Measurements from ENCODE around the gene FRMD1.

FRMD1 gene

DNA sequence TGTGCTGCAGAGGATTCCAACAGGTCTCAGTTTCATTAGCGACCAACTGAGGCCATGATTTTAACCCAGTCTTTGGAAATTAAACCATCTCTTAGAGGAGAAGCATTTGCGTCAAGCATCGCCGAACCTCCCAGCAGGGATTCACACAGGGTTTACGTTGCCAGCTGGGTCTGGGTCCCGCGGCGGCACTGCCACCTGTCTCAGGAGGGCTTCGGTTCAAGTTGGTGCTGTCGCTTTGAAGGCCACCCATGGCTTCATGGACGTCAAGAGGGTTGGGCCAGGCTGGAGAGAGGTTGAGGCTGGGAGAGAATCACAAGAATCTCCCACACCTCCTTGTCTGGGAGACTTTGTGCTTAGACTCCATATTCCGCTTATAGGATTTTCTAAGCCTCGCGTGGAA lies 43.0 kb upstream of the FRMD1 start:
- no peak overlapping the region for H3K4me3 ChIP-seq (ENCODE audit: low read length)
- WGBS (ENCODE audit: insufficient coverage, insufficient read length), result no CpG with 5 or more reads among the region's 14 CpGs
- no peaks in the 10 kb centered on the region for H3K9me3 ChIP-seq (ENCODE audit: control insufficient read depth, insufficient read depth, low read length)
- no peak for DNase-seq (ENCODE audit: low read depth, low spot score)
- no peak overlapping the region for H3K27ac ChIP-seq (ENCODE audit: low read length)
- no peaks in the 10 kb centered on the region; the same call in 1 of the 2 replicates for H3K4me1 ChIP-seq (ENCODE audit: control insufficient read depth, insufficient read depth, low read length)
- no peaks in the 10 kb centered on the region; the same call in 1 of the 2 replicates for H3K36me3 ChIP-seq (ENCODE audit: control insufficient read depth, insufficient read depth, low read length)
- no peaks in the 10 kb centered on the region for H3K27me3 ChIP-seq (ENCODE audit: control insufficient read depth, insufficient read depth, low read length)

DNA sequence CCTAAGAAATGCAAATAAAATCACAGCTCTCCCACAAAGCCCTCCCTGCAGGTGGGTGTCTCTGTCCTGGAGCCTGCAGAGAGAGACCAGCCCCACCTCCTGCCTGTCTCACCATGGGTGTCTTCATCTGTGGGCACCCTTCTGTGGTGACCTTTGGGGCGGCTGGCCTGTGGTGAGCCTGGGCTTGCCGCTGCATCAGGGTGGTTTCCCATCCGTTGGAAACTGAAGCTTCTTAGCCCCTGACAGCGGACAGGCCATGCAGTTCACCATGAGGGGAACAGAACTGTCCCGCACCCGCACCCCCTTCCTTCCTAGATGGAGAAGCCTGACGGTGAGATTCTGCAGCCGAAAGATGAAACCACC lies 42.3 kb upstream of the FRMD1 start:
- DNase-seq (ENCODE audit: low read depth, low spot score), result no peak
- H3K27ac ChIP-seq (ENCODE audit: low read length), result no peak overlapping the region

DNA sequence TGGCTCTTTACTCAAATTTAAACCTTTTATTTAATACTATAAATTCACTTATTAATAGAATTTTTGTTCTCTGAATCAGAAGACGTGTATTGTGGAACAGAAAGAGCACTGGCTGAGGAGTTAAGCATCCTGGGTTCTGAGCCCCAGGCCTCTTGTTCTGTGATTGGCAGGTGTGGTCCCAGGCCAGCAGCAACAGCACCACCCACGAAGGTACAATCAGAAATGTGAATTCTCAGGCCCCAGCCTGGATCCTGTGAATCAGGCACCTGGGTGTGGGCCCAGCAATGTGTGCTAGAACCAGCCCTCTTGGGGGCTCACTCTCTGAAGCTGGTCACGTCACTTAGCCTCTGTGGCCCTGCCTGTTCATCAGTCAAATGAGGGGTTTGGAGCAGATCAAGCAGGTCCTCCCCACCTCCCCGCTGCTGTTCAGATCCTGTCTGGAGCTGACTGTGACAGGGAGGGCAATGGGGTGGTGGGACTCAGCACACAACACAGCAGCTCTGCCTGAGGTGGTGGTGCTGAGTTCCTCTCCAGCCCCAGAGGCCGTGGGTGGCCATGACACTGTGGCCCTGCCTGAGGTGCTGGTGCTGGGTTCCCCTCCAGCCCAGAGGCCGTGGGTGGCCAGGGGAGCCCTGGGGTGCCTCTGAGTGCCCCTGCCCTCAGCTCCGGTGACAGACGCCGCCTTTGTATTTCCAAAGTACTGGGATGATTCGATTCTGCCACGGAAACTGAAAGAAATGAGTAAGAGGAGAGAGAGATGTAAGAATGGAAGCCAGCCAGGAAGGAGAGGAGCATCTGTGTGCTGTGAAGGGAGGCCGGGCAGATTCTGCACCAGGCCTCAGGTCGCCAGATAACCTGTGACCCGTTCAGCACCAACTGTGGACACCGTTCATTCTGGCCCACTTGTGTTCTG lies 41.6 kb upstream of the FRMD1 start:
- WGBS (ENCODE audit: insufficient coverage, insufficient read length), result no CpG with 5 or more reads among the region's 15 CpGs
- no peaks in the 10 kb centered on the region for H3K36me3 ChIP-seq (ENCODE audit: control insufficient read depth, insufficient read depth, low read length)
- no peaks in the 10 kb centered on the region for H3K9me3 ChIP-seq (ENCODE audit: control insufficient read depth, insufficient read depth, low read length)
- H3K27ac ChIP-seq (ENCODE audit: low read length), result no peak overlapping the region
- H3K27me3 ChIP-seq (ENCODE audit: control insufficient read depth, insufficient read depth, low read length), result no peaks in the 10 kb centered on the region
- H3K4me3 ChIP-seq (ENCODE audit: low read length), result no peak overlapping the region
- no peaks in the 10 kb centered on the region; the same call in 1 of the 2 replicates for H3K4me1 ChIP-seq (ENCODE audit: control insufficient read depth, insufficient read depth, low read length)
- no peak for DNase-seq (ENCODE audit: low read depth, low spot score)

More for the DNA sequence above, 42.3 kb upstream of the FRMD1 start:
- H3K4me1 ChIP-seq (ENCODE audit: control insufficient read depth, insufficient read depth, low read length), result no peaks in the 10 kb centered on the region; the same call in 1 of the 2 replicates
- no peaks in the 10 kb centered on the region for H3K36me3 ChIP-seq (ENCODE audit: control insufficient read depth, insufficient read depth, low read length)
- no peak overlapping the region for H3K4me3 ChIP-seq (ENCODE audit: low read length)
- no CpG with 5 or more reads among the region's 8 CpGs for WGBS (ENCODE audit: insufficient coverage, insufficient read length)
- H3K27me3 ChIP-seq (ENCODE audit: control insufficient read depth, insufficient read depth, low read length), result no peaks in the 10 kb centered on the region
- no peaks in the 10 kb centered on the region for H3K9me3 ChIP-seq (ENCODE audit: control insufficient read depth, insufficient read depth, low read length)

DNA sequence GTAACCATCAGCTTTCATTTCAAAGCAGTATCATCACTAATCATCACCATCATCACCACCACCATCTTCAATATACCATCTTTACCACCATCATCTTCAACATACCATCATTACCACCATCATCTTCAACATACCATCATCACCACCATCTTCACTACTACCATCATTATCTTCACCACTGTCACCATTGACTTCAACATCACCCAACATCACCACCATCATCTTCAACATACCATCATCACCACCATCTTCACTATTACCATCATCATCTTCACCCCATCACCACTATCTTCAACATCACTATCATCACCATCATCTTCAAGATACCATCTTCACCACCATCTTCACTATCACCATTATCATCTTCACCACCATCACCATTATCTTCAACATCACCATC lies 40.5 kb upstream of the FRMD1 start:
- no peak for DNase-seq (ENCODE audit: low read depth, low spot score)
- Histone ChIP-seq H3K4me3 (ENCODE audit: low read length) (no peak overlapping the region), H3K27me3 (ENCODE audit: control insufficient read depth, insufficient read depth, low read length) (no peaks in the 10 kb centered on the region), H3K36me3 (ENCODE audit: control insufficient read depth, insufficient read depth, low read length) (no peaks in the 10 kb centered on the region), H3K9me3 (ENCODE audit: control insufficient read depth, insufficient read depth, low read length) (no peaks in the 10 kb centered on the region), H3K27ac (ENCODE audit: low read length) (no peak overlapping the region), H3K4me1 (ENCODE audit: control insufficient read depth, insufficient read depth, low read length) (no peaks in the 10 kb centered on the region; the same call in 1 of the 2 replicates)

DNA sequence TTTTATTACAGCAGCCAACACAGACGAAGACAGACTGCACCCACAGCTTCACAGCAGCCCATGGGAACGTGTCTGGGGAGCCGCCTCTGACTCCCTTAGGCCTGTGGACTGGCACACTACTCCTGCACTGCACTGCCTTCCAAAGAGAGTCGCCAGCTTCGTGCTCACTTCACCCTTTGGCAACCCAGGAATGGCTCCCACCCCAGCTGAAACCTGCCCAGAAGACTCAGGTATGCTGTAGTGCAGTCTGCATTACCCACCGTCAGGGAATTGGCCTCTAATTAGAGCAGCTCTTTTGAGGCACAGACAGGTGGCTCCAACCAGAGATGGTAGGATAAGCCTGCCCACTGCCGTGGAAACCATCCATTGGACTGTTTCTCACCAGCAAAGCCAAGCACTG lies 39.9 kb upstream of the FRMD1 start:
- Histone ChIP-seq H3K36me3 (ENCODE audit: control insufficient read depth, insufficient read depth, low read length) (no peaks in the 10 kb centered on the region), H3K27me3 (ENCODE audit: control insufficient read depth, insufficient read depth, low read length) (no peaks in the 10 kb centered on the region), H3K4me1 (ENCODE audit: control insufficient read depth, insufficient read depth, low read length) (no peaks in the 10 kb centered on the region; the same call in 1 of the 2 replicates), H3K9me3 (ENCODE audit: control insufficient read depth, insufficient read depth, low read length) (no peaks in the 10 kb centered on the region), H3K27ac (ENCODE audit: low read length) (no peak overlapping the region), H3K4me3 (ENCODE audit: low read length) (no peak overlapping the region)
- WGBS (ENCODE audit: insufficient coverage, insufficient read length), result no CpG with 5 or more reads among the region's 7 CpGs
- no peak for DNase-seq (ENCODE audit: low read depth, low spot score)

DNA sequence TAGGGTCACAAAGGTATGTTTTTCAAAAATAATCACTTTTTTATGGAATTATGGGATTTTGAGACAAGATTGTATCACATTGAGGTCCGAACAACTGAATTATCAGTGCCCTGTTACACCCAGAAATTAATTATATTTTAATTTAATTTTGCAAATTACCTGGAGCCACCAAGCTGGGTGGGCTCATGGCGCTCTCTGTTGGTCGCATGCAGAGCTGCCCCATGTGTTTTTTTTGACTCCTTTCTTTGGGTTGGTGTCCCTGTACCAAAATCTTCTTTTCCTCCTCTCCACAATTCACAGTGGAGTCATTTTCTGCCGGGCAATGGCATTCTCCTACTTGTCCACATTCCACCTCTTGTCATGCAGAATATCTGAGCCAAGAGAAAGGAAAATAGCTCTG lies 38.9 kb upstream of the FRMD1 start:
- DNase-seq (ENCODE audit: low read depth, low spot score), result no peak
- WGBS (ENCODE audit: insufficient coverage, insufficient read length), result no CpG with 5 or more reads among the region's 4 CpGs
- H3K9me3 ChIP-seq (ENCODE audit: control insufficient read depth, insufficient read depth, low read length), result no peaks in the 10 kb centered on the region

DNA sequence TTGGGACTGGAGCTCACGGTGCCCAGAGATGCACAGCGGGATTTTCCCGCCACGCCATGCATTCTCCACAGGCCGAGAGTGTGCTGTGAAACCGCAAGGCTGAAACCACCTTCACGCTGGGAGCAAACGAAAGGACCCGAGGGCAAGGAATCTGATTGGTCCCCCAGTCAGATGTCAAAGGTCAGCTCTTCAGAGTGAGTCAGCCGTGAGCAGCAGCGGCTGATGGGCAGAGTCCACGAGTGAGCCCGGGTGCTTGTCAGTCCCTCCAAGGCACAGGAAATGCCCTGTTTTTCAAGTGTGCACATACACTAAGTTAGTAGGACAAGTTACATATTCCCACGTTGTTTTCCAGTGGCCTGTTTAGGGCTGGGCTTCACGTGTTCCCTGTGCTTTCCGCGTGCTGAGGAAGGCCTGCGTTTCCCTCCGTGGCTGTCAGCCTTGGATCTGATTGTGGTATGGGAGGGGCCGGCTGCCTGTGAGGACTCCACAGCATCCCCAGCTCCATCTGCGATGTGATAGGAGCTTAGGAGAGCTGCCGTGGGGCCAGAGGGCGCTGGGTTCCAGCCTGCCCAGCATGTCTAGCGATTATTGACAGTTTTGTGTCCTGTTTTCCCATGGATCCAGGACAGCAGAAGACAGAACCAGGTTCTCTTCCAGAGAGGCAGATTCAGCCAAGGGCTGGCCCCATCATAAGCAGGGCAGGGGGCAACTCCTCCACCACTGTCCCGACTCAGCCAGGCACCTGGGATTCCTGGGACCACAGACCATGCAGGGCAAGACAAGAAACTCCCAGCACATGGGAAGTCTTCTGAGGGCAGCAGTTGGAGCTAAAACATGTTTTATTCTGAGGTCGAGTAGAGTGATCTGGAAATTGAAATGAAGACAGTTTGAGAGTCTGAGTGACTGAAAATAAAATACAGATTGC lies 38.2 kb upstream of the FRMD1 start:
- WGBS (ENCODE audit: insufficient coverage, insufficient read length), result no CpG with 5 or more reads among the region's 26 CpGs
- Histone ChIP-seq H3K4me3 (ENCODE audit: low read length) (no peak overlapping the region), H3K36me3 (ENCODE audit: control insufficient read depth, insufficient read depth, low read length) (no peaks in the 10 kb centered on the region), H3K27ac (ENCODE audit: low read length) (no peak overlapping the region), H3K4me1 (ENCODE audit: control insufficient read depth, insufficient read depth, low read length) (no peaks in the 10 kb centered on the region; the same call in 1 of the 2 replicates), H3K9me3 (ENCODE audit: control insufficient read depth, insufficient read depth, low read length) (no peaks in the 10 kb centered on the region), H3K27me3 (ENCODE audit: control insufficient read depth, insufficient read depth, low read length) (no peaks in the 10 kb centered on the region)
- no peak for DNase-seq (ENCODE audit: low read depth, low spot score)

More for the DNA sequence above, 38.9 kb upstream of the FRMD1 start:
- no peaks in the 10 kb centered on the region for H3K27me3 ChIP-seq (ENCODE audit: control insufficient read depth, insufficient read depth, low read length)
- no peak overlapping the region for H3K4me3 ChIP-seq (ENCODE audit: low read length)
- H3K36me3 ChIP-seq (ENCODE audit: control insufficient read depth, insufficient read depth, low read length), result no peaks in the 10 kb centered on the region
- no peaks in the 10 kb centered on the region; the same call in 1 of the 2 replicates for H3K4me1 ChIP-seq (ENCODE audit: control insufficient read depth, insufficient read depth, low read length)
- H3K27ac ChIP-seq (ENCODE audit: low read length), result no peak overlapping the region

DNA sequence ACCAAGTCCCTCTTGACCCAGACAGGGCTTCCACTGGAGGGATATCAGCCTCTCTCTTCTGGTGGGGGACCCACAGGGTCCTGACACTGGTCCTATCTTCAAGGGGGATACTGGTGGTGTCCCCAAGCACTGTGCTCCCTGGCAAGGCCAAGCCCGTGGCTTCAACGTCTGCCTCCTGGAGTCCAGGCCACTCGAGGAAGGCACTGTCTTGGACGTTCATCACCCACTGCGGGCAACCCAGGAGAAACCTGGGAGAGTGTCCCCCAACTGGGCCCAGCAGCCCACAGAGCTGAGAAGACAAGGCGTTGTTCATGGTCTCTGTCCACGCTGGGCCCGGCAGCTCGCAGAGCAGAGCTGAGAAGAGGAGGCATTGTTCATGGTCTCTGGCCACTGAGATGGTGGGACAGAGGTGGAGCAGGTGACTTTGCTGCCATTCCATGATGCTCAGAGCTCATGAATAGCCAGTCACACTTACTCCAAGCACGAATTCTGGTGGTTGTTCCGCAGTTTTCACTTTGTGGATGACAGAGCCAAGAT lies 37.5 kb upstream of the FRMD1 start:
- H3K9me3 ChIP-seq (ENCODE audit: control insufficient read depth, insufficient read depth, low read length), result no peaks in the 10 kb centered on the region
- H3K27me3 ChIP-seq (ENCODE audit: control insufficient read depth, insufficient read depth, low read length), result no peaks in the 10 kb centered on the region
- no peaks in the 10 kb centered on the region for H3K36me3 ChIP-seq (ENCODE audit: control insufficient read depth, insufficient read depth, low read length)
- WGBS (ENCODE audit: insufficient coverage, insufficient read length), result no CpG with 5 or more reads among the region's 11 CpGs
- no peak overlapping the region for H3K27ac ChIP-seq (ENCODE audit: low read length)
- no peak overlapping the region for H3K4me3 ChIP-seq (ENCODE audit: low read length)
- H3K4me1 ChIP-seq (ENCODE audit: control insufficient read depth, insufficient read depth, low read length), result no peaks in the 10 kb centered on the region; the same call in 1 of the 2 replicates
- no peak for DNase-seq (ENCODE audit: low read depth, low spot score)

DNA sequence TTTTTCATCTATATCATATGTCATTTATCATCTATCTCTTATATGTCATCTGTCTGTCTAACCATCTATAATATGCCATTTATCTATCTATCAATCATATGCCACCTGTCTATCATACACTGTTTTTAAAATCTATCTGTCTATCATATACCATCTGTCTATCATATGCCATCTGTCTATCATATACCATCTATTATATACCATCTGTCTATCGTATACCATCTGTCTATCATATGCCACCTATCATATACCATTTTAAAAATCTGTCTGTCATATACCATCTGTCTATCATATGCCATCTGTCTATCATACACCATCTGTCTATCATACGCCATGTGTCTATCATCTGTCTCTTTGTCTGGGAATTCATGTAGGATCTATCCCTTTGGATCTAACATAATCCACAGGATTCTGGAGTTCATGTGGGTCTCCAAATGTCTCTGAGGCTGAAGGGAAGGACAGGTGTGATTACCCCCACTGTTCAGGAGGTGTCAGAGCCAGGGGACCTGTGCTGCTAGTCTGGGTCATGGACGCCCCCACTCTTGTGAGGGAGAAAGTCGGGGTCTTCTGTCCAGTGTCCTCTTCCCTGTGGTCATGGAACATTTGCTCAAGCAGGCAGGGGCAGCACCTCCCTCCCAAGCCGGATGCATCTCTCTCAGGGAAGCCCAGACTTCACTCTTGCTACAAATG lies 36.9 kb upstream of the FRMD1 start:
- Histone ChIP-seq H3K4me1 (ENCODE audit: control insufficient read depth, insufficient read depth, low read length) (no peaks in the 10 kb centered on the region), H3K4me3 (ENCODE audit: low read length) (no peak overlapping the region), H3K27ac (ENCODE audit: low read length) (no peak overlapping the region), H3K9me3 (ENCODE audit: control insufficient read depth, insufficient read depth, low read length) (no peaks in the 10 kb centered on the region), H3K27me3 (ENCODE audit: control insufficient read depth, insufficient read depth, low read length) (no peaks in the 10 kb centered on the region), H3K36me3 (ENCODE audit: control insufficient read depth, insufficient read depth, low read length) (no peaks in the 10 kb centered on the region)
- 100% methylated on average over 1 of the region's 5 CpGs for WGBS (ENCODE audit: insufficient coverage, insufficient read length)
- no peak for DNase-seq (ENCODE audit: low read depth, low spot score)

DNA sequence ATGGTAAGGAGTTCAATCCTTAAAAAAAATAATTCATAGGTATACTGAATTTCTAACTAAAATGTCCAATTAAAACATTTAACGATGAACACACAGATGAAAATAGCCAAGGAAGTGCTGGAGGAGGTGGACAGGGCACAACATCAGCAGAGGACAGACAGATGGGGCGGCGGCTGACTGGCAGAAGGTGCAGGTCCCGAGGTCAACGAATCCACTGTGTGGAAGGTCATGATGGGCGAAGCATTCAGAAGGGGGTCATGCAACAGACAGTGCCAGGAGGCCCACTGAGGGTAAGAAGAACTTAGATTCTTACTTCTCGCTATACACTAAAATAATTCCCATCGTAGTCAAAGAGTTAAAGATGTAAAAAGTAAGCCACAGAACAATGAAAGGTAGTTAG lies 34.2 kb upstream of the FRMD1 start:
- Histone ChIP-seq H3K4me1 (ENCODE audit: control insufficient read depth, insufficient read depth, low read length) (no peaks in the 10 kb centered on the region), H3K27ac (ENCODE audit: low read length) (no peak overlapping the region), H3K4me3 (ENCODE audit: low read length) (no peak overlapping the region), H3K9me3 (ENCODE audit: control insufficient read depth, insufficient read depth, low read length) (no peaks in the 10 kb centered on the region), H3K36me3 (ENCODE audit: control insufficient read depth, insufficient read depth, low read length) (no peaks in the 10 kb centered on the region), H3K27me3 (ENCODE audit: control insufficient read depth, insufficient read depth, low read length) (no peaks in the 10 kb centered on the region)
- no CpG with 5 or more reads among the region's 8 CpGs for WGBS (ENCODE audit: insufficient coverage, insufficient read length)
- DNase-seq (ENCODE audit: low read depth, low spot score), result no peak
